ENCODE results near the gene LUC7L3.

LUC7L3 gene

GRCh38 chr17:50763716-50764475 lies 44.5 kb downstream of the LUC7L3 start:
- no peak for DNase-seq

- DNase-seq: no peak
These were observed 45.3 kb downstream of the LUC7L3 start for GRCh38 chr17:50764734-50765149.

- DNase-seq: peak; percentile 7 to 19
These were observed 46.2 kb downstream of the LUC7L3 start for GRCh38 chr17:50765454-50766221.

GRCh38 chr17:50766222-50767023 lies 47.0 kb downstream of the LUC7L3 start:
- DNase-seq: no peak

- DNase-seq: no peak
These were observed 47.6 kb downstream of the LUC7L3 start for GRCh38 chr17:50767030-50767429.

- DNase-seq: no peak
These were observed 48.0 kb downstream of the LUC7L3 start, which contains the start of gene ANKRD40CL for GRCh38 chr17:50767446-50767845. Gene ANKRD40CL, minus strand, starts transcription at chr17:50767518. Its CDS starts 605 bp downstream, at chr17:50766913.

GRCh38 chr17:50768346-50768761 lies 49.0 kb downstream of the LUC7L3 start:
- no peak for DNase-seq

GRCh38 chr17:50769884-50770283 lies 50.5 kb downstream of the LUC7L3 start:
- DNase-seq: no peak

- DNase-seq: no peak
These were observed 50.9 kb downstream of the LUC7L3 start for GRCh38 chr17:50770346-50770745.

GRCh38 chr17:50771991-50772785 lies 52.8 kb downstream of the LUC7L3 start:
- DNase-seq: no peak

GRCh38 chr17:50774225-50774803 lies 54.9 kb downstream of the LUC7L3 start:
- no peak for DNase-seq

GRCh38 chr17:50775926-50776325 lies 56.5 kb downstream of the LUC7L3 start:
- DNase-seq: no peak

- DNase-seq: no peak
These were observed 59.1 kb downstream of the LUC7L3 start for GRCh38 chr17:50778471-50778870.

- no peak for DNase-seq
These were observed 59.6 kb downstream of the LUC7L3 start for GRCh38 chr17:50778988-50779387.

GRCh38 chr17:50779747-50780353 lies 60.4 kb downstream of the LUC7L3 start:
- no peak for DNase-seq

- no peak for DNase-seq
These were observed 61.8 kb downstream of the LUC7L3 start for GRCh38 chr17:50781167-50781566.

- peak; percentile 50 to 73 for DNase-seq
These were observed 63.8 kb downstream of the LUC7L3 start for GRCh38 chr17:50783193-50783660.

GRCh38 chr17:50783905-50784304 lies 64.5 kb downstream of the LUC7L3 start:
- DNase-seq: no peak

GRCh38 chr17:50785126-50785525 lies 65.7 kb downstream of the LUC7L3 start:
- no peak for DNase-seq

GRCh38 chr17:50785946-50786570 lies 66.7 kb downstream of the LUC7L3 start:
- DNase-seq: no peak

- no peak for DNase-seq
These were observed 67.7 kb downstream of the LUC7L3 start for GRCh38 chr17:50787106-50787505.

Measured in bone marrow (tissue), 2 donors.